Stomach smooth muscle (tissue), 2 donors: ENCODE results near the gene OR8U1.

Source experiments
- H3K27ac ChIP-seq: one replicate; pipeline ENCODE4 v1.7.0; 2013; ENCODE audit warnings: mild to moderate bottlenecking, low read length, inconsistent platforms
- H3K27me3 ChIP-seq, 2 donors: one replicate each; pipeline ENCODE4 v1.7.0; 2013; ENCODE audit warnings: low read length in 2 of 2; ENCODE audit not compliant: insufficient read depth in 2 of 2, control insufficient read depth in 1 of 2
- H3K36me3 ChIP-seq, 2 donors: one replicate each; pipeline ENCODE4 v1.7.0; 2013; ENCODE audit warnings: low read length in 2 of 2; ENCODE audit not compliant: control insufficient read depth in 2 of 2, insufficient read depth in 2 of 2
- H3K4me1 ChIP-seq: one replicate; pipeline ENCODE4 v1.7.0; 2013; ENCODE audit warnings: low read length; ENCODE audit not compliant: control insufficient read depth, insufficient read depth
- H3K4me3 ChIP-seq, 2 donors: one replicate each; pipeline ENCODE4 v1.7.0; 2013; ENCODE audit warnings: low read length in 2 of 2
- H3K9ac ChIP-seq, 2 donors: one replicate each; pipeline ENCODE4 v1.7.0; 2013; ENCODE audit warnings: low read length in 2 of 2, mild to moderate bottlenecking in 1 of 2
- H3K9me3 ChIP-seq, 2 donors: one replicate each; pipeline ENCODE4 v1.7.0; 2013; ENCODE audit warnings: low read length in 2 of 2; ENCODE audit not compliant: control insufficient read depth in 2 of 2
- donor health status: healthy.
- donor health status: Pancreatic carcinoma.

OR8U1 gene

DNA sequence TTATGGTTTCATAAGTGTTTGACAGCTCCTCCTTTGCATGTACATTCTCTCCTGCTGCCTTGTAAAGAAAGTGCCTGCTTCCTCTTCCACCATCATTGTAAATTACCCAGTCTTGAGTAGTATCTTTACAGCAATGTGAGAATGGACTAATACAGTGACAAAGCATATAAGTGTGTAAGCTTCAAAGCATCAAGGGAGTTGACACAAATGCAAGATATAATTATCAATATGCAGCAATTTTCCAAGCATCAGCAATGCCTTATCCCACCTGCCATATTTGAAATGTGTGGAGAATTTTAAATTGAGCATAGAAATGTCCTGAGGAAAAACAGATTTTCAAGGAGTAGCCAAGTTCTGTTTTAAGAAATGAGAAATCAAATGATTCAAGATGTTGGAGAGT, 35.4 kb downstream of the OR8U1 start:
- H3K9me3 ChIP-seq: no peaks in the 10 kb centered on the region
- H3K9ac ChIP-seq: no peak overlapping the region
- no peak overlapping the region for H3K4me3 ChIP-seq
- no peaks in the 10 kb centered on the region for H3K4me1 ChIP-seq
- H3K27ac ChIP-seq: no peak overlapping the region
- no peaks in the 10 kb centered on the region for H3K36me3 ChIP-seq
- H3K27me3 ChIP-seq: no peaks in the 10 kb centered on the region

DNA sequence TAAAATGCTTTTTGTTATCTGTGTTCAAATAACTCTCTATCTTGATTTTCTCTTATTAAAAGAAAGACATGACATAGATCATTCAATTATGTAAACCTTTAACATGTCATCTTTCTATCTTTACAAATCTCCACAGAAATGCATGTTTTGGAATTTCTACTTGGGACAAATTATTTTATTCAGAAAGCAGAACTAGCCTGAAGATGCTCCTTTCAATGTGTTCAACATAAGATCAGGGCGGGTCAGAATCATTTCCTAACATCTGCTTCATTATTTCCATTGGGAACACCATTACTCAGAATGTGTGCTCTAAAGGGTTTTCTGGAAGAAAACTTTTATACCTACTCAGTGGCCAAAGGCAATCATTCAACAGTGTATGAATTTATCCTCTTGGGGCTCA, 37.0 kb downstream of the OR8U1 start, which contains the start of gene OR5AL1:
TSS of gene OR5AL1 (plus strand) at position 301 of the 400 bp plus-strand sequence.
- Histone ChIP-seq H3K27ac (no peak within 1 kb of the TSS), H3K9ac (no peak within 1 kb of the TSS), H3K27me3 (no peaks in the 10 kb centered on the region), H3K4me3 (no peak within 1 kb of the TSS), H3K36me3 (no peaks in the 10 kb centered on the region), H3K9me3 (no peaks in the 10 kb centered on the region), H3K4me1 (no peaks in the 10 kb centered on the region)
